22Rv1 (cell line): ENCODE measurements around the gene MELK.

ENCODE experiments used
- CTCF ChIP-seq: fragments of 450-650 bp; IDR thresholded peaks from 2 replicates; pipeline ENCODE4 v1.5.1; 2017; ENCODE audit warnings: mild to moderate bottlenecking
- ZFX ChIP-seq: fragments of 450-650 bp; IDR thresholded peaks from 2 replicates; pipeline ENCODE4 v1.6.1; 2017; ENCODE audit warnings: antibody characterized with exemption, borderline replicate concordance

- TF ChIP-seq CTCF (no peak), ZFX (no peak)
Observed at GRCh38 chr9:36665387-36665786, 92.7 kb downstream of the MELK start.
